ENCODE results near the gene MRGPRD.

GRCh38 chr11:68938816-68939582 lies 41.8 kb downstream of the MRGPRD start:
- TF ChIP-seq SP1 (IDR thresholded peaks at IDR 0.05) (no peak), ELF4 (IDR thresholded peaks at IDR 0.05) (no peak), ARNT (IDR thresholded peaks at IDR 0.05) (no peak), NFRKB (IDR thresholded peaks at IDR 0.05) (no peak)

All from HEK293T (cell line).